A549 (cell line): ENCODE data around the gene SLCO2B1. TPM values are rescaled to one million over a fixed set of nuclear protein-coding genes. Genes with fewer than 3 reads are reported as not detected.
A peak's percentile ranks its signal among the peaks of the same experiment; 100 is the strongest.

Experiments
- ATAC-seq, 2 experiments: fragments of 200-7000 bp in 1 of 2; fragments of >200 bp in 1 of 2; cut with Nextera tagmentation in 1 of 2; cut with Tn5 transposase in 1 of 2; 3 replicates each; pipeline versions ENCODE4 v1.8.0 to v1.9.1; 2018 to 2020; ENCODE audit warnings: mild to moderate bottlenecking in 1 of 2, moderate library complexity in 1 of 2
- CTCF ChIA-PET: fragments of 300-600 bp; sonication (Branson Sonifier 250); formaldehyde crosslinking; extraction: SDS; loops from one replicate; lab custom pipeline; 2021; ENCODE audit warnings: antibody characterized with exemption, inconsistent platforms; lab: Yijun Ruan, JAX
- POLR2A ChIA-PET: fragments of 350-600 bp; formaldehyde crosslinking; extraction: SDS; loops from one replicate; lab custom pipeline; 2021; ENCODE audit warnings: antibody characterized with exemption, inconsistent platforms; lab: Yijun Ruan, JAX
- DNase-seq, 2 experiments: peaks; one replicate each; pipeline versions ENCODE4 v3.0.0 to v3.0.0-alpha.2; 2011 to 2016; ENCODE audit warnings: low read depth in 1 of 2, low spot score in 1 of 2
- FAIRE-seq: peaks from 2 replicates; lab custom pipeline; 2011; peaks lifted over from hg19 to GRCh38; lab: Jason Lieb, UNC
- H3K27ac ChIP-seq, 2 experiments: fragments of >200 bp; sonication (Bioruptor Twin); formaldehyde crosslinking; 3 replicates each; pipeline ENCODE4 v1.5.1; 2016 to 2017
- H3K4me1 ChIP-seq: fragments of >200 bp; sonication (Bioruptor Twin); formaldehyde crosslinking; 3 replicates; pipeline ENCODE4 v1.6.1; 2016
- H3K4me2 ChIP-seq: fragments of >200 bp; sonication (Bioruptor Twin); formaldehyde crosslinking; 3 replicates; pipeline ENCODE4 v1.6.1; 2016
- H3K4me3 ChIP-seq: fragments of >200 bp; sonication (Bioruptor Twin); formaldehyde crosslinking; 3 replicates; pipeline ENCODE4 v1.5.1; 2016
- H3K9me3 ChIP-seq: fragments of >200 bp; sonication (Bioruptor Twin); formaldehyde crosslinking; 3 replicates; pipeline ENCODE4 v1.6.1; 2016
- CBX2 ChIP-seq: fragments of 200-600 bp; sonication (generic); IDR thresholded peaks from 2 replicates; pipeline ENCODE4 v1.6.1; 2016; ENCODE audit warnings: low read depth, mild to moderate bottlenecking, borderline replicate concordance
- CBX8 ChIP-seq: fragments of 200-600 bp; sonication (generic); IDR thresholded peaks from 2 replicates; pipeline ENCODE4 v1.6.1; 2016
- CHD4 ChIP-seq: fragments of 200-600 bp; sonication (generic); IDR thresholded peaks from 2 replicates; pipeline ENCODE4 v1.6.1; 2016; ENCODE audit warnings: antibody characterized with exemption, mild to moderate bottlenecking, borderline replicate concordance
- FOSB ChIP-seq: fragments of 250-450 bp; sonication (Bioruptor Pico); IDR thresholded peaks from 2 replicates; pipeline ENCODE4 v1.5.0; 2020; ENCODE audit warnings: mild to moderate bottlenecking, moderate library complexity
- FOSL2 ChIP-seq, 2 experiments: fragments of 450-650 bp in 1 of 2; fragments of >200 bp in 1 of 2; sonication (Bioruptor Twin) in 1 of 2; formaldehyde crosslinking; IDR thresholded peaks; 2 replicates each; pipeline versions ENCODE4 v1.5.0 to v1.6.1; 2016 to 2020; ENCODE audit warnings: mild to moderate bottlenecking in 1 of 2, moderate library complexity in 1 of 2
- HOXA7 ChIP-seq: fragments of 250-450 bp; sonication (Bioruptor Pico); IDR thresholded peaks from 2 replicates; pipeline ENCODE4 v1.5.0; 2020; ENCODE audit warnings: mild to moderate bottlenecking, moderate library complexity
- JUNB ChIP-seq: fragments of >200 bp; sonication (Bioruptor Twin); formaldehyde crosslinking; IDR thresholded peaks from 2 replicates; pipeline ENCODE4 v1.6.1; 2016
- KDM1A ChIP-seq: fragments of 200-600 bp; sonication (generic); IDR thresholded peaks from 2 replicates; pipeline ENCODE4 v1.6.1; 2016; ENCODE audit warnings: low read depth, mild to moderate bottlenecking
- MAFK ChIP-seq: fragments of 450-650 bp; IDR thresholded peaks from 2 replicates; pipeline ENCODE4 v1.6.1; 2014; ENCODE audit not compliant: partially characterized antibody
- NFE2L2 ChIP-seq: fragments of 150-350 bp; conservative IDR thresholded peaks from 2 replicates; pipeline ENCODE4 v1.6.1; 2014; ENCODE audit warnings: low read length
- NPAS2 ChIP-seq: fragments of 250-450 bp; sonication (Bioruptor Pico); IDR thresholded peaks from 2 replicates; pipeline ENCODE4 v1.8.0; 2022; ENCODE audit warnings: mild to moderate bottlenecking, moderate library complexity, borderline replicate concordance
- RAD21 ChIP-seq, 2 experiments: fragments of >200 bp in 1 of 2; sonication (Bioruptor Twin) in 1 of 2; formaldehyde crosslinking in 1 of 2; IDR thresholded peaks in 1 of 2; conservative IDR thresholded peaks in 1 of 2; 2 replicates in 1 of 2; 3 replicates in 1 of 2; pipeline ENCODE4 v1.6.1; 2012 to 2018; ENCODE audit warnings: inconsistent platforms in 1 of 2
- RFX5 ChIP-seq: fragments of 450-650 bp; IDR thresholded peaks from 2 replicates; pipeline ENCODE4 v1.7.1; 2014; ENCODE audit warnings: antibody characterized with exemption, mild to moderate bottlenecking, moderate library complexity
- ZSCAN20 ChIP-seq: fragments of 250-450 bp; sonication (Bioruptor Pico); IDR thresholded peaks from 2 replicates; pipeline ENCODE4 v1.8.0; 2022; ENCODE audit warnings: mild to moderate bottlenecking, moderate library complexity
- WGBS: methylation state at CpG from one replicate; pipeline ENCODE4 v1.1.6; 2017; ENCODE audit errors: missing lambda C conversion rate; 5-methylcytosine and 5-hydroxymethylcytosine counted together
- polyA plus RNA-seq, 4 experiments: library from polyadenylated mRNA; depleted of rRNA in 3 of 4; stranded (reverse); fragments of >200 nt; fragmentation: RNase III in 1 of 4; extraction: RNeasy Plus Mini Kit Qiagen cat#74134 plus additional on column Dnase treatment in 1 of 4; gene quantifications; 2 replicates in 3 of 4; 3 replicates in 1 of 4; pipeline ENCODE4 v1.2.3, GENCODE V29; 2011 to 2017
- TF ChIP-seq, protein P1 (sequence below): fragments of 200-600 bp; sonication (generic); IDR thresholded peaks from 2 replicates; pipeline ENCODE4 v1.6.1; 2016; ENCODE audit warnings: antibody characterized with exemption, mild to moderate bottlenecking, moderate library complexity
- TF ChIP-seq, protein P2 (sequence below): IDR thresholded peaks from 2 replicates; pipeline ENCODE4 v1.6.1; 2012

Gene SLCO2B1
- polyA plus RNA-seq, 2 of the 4 experiments (the other 2 are of a cell fraction): 4.9 to 5.2 TPM

DNA sequence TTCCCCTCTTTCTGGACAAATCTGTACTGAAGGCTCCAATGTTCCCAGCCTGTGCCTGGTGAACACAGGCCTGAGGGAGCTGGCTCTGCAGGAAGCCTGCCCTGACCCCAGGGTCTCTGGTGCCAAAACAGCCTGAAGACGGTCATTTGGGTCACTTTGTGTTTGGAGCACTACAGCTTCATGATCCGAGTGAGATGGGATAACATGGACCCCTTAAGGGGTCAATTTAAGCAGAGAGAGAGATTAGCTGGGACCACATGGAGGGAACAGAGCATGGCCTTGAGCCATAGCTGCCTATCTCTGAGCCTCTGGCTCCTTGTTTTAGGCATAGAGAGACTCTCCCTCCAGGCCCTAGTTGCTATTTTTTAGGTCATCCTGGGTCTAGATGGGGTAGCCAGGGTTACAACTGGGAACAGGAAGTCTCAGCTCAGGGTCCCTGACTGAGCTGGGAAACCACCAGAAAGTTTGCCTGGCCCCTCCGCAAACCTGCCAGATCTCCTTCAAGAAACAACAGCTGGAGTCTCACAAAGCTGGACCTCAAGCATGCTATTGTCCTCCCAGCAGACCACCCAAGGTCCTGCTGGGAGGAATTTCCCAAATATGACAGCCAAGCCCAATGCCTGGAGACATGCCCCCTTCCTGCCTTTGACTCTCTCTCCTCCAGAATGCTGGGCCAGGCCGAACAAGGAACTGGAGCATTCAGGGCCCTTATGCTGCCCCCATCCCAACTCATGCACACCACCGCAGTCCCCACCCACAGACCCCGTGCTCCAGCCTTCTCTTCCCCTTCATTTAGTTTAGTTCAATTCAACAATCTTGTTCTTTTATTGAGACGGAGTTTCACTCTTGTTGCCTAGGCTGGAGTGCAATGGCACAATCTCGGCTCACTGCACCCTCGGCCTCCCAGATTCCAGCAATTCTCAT is 4.0 kb downstream of the SLCO2B1 start:
- H3K4me1 ChIP-seq: peaks cover 24% of the 10 kb centered on the region
- 74% methylated on average over 8 of the region's 9 CpGs for WGBS
- POLR2A ChIA-PET: no interaction called here

DNA sequence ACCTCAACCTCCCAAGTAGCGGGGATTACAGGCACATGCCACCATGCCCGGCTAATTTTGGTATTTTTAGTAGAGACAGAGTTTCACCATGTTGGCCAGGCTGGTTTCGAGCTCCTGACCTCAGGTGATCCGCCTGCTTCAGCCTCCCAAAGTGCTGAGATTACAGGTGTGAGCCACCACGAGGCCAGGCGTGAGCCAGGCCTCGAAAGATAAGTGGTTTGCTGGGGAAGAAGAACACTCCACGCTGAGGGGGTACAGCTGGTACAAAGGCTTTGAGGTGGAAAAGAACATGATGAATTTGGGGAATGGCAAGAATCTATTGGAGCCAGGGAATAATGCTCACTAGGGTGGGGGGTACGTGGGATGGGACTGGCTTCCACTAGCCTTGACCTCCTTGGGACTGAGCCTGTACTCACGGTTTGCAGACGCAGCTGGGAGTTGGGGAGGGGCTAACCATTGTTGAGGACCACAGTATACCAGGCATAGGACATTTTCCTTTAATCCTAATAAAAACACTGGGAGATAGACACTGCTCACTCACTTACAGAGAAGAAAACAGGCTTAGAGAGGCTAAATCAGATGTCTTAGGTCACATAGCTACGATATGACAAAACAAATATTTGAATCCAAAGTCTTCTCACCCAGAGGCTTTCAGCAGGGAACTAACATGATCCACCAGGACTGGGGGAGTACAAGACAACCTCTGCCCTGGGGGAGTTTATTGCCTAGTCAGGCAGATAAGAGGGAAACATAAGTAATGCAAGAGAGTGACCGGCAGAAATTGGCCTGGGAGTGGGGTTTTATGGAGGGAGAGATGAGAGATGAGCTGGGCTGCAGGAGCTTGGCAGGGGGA is 4.9 kb downstream of the SLCO2B1 start:
- Histone ChIP-seq H3K4me2 (peak overlapping the region; percentile 24), H3K4me3 (no peak overlapping the region), H3K9me3 (no peaks in the 10 kb centered on the region; the same call in 2 of the 3 replicates), H3K27ac (peak overlapping the region; percentile 48 to 60), H3K4me1 (peaks cover 25% of the 10 kb centered on the region)
- WGBS: 57% methylated on average over 13 of the region's 13 CpGs
- ChIA-PET CTCF (interaction anchor here (1.9 to 12.6 kb wide), 4 partner anchors 13 to 93 kb away, joined by 8 to 162 read pairs (median 15); partner anchors contain the start of gene TPBGL), POLR2A (no interaction called here)
- FAIRE-seq: no peak
- no peak for TF ChIP-seq NFE2L2
- no peak for TF ChIP-seq CHD4
- TF ChIP-seq JUNB: no peak
- TF ChIP-seq, protein P1, sequence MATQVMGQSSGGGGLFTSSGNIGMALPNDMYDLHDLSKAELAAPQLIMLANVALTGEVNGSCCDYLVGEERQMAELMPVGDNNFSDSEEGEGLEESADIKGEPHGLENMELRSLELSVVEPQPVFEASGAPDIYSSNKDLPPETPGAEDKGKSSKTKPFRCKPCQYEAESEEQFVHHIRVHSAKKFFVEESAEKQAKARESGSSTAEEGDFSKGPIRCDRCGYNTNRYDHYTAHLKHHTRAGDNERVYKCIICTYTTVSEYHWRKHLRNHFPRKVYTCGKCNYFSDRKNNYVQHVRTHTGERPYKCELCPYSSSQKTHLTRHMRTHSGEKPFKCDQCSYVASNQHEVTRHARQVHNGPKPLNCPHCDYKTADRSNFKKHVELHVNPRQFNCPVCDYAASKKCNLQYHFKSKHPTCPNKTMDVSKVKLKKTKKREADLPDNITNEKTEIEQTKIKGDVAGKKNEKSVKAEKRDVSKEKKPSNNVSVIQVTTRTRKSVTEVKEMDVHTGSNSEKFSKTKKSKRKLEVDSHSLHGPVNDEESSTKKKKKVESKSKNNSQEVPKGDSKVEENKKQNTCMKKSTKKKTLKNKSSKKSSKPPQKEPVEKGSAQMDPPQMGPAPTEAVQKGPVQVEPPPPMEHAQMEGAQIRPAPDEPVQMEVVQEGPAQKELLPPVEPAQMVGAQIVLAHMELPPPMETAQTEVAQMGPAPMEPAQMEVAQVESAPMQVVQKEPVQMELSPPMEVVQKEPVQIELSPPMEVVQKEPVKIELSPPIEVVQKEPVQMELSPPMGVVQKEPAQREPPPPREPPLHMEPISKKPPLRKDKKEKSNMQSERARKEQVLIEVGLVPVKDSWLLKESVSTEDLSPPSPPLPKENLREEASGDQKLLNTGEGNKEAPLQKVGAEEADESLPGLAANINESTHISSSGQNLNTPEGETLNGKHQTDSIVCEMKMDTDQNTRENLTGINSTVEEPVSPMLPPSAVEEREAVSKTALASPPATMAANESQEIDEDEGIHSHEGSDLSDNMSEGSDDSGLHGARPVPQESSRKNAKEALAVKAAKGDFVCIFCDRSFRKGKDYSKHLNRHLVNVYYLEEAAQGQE: no peak
- no peak for TF ChIP-seq HOXA7 (CRISPR knock-in tag)
- TF ChIP-seq NPAS2 (CRISPR knock-in tag): no peak
- TF ChIP-seq, protein P2, sequence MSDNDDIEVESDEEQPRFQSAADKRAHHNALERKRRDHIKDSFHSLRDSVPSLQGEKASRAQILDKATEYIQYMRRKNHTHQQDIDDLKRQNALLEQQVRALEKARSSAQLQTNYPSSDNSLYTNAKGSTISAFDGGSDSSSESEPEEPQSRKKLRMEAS: no peak
- TF ChIP-seq MAFK: no peak
- TF ChIP-seq KDM1A: no peak
- no peak for TF ChIP-seq RFX5
- TF ChIP-seq FOSB (CRISPR knock-in tag): no peak
- TF ChIP-seq RAD21 (conservative IDR thresholded peaks at IDR 0.05 in 1 of 2, IDR thresholded peaks at IDR 0.05 in 1 of 2): no peak
- TF ChIP-seq ZSCAN20 (CRISPR knock-in tag): no peak
- peak in 1 of 2 experiments; percentile 56; a peak in 3 of 6 replicates for ATAC-seq
- DNase-seq: peak in 1 of 2 experiments; percentile 49

More for the DNA sequence above, 4.0 kb downstream of the SLCO2B1 start:
- ATAC-seq: no peak
- Histone ChIP-seq H3K4me3 (no peak overlapping the region), H3K27ac (peak overlapping the region in 1 of 2 experiments; percentile 14; a peak in 2 of 6 replicates)
- TF ChIP-seq CBX2 (no peak), CBX8 (no peak), FOSL2 (IDR thresholded peaks at IDR 0.05) (no peak), FOSL2 (CRISPR knock-in tag; IDR thresholded peaks at IDR 0.05) (no peak)
- TF ChIP-seq, all 56 proteins: peak for 0
- DNase-seq (no peak), FAIRE-seq (no peak)
- CTCF ChIA-PET: interaction anchor here (1.6 to 12.6 kb wide), 5 partner anchors 12 to 224 kb away, joined by 6 to 162 read pairs (median 10); partner anchors contain the start of gene TPBGL
- Histone ChIP-seq H3K9me3 (no peaks in the 10 kb centered on the region), H3K4me2 (no peak overlapping the region)
